ENCODE results near the gene ZSWIM9. TPM values are rescaled to one million over a fixed set of nuclear protein-coding genes. Genes with fewer than 3 reads are reported as not detected.

The ZSWIM9 gene
- polyA plus RNA-seq, 1 donor from 2014 or later: 2.4 TPM

- Mint-ChIP-seq H3K36me3 (peaks cover 8% of the 10 kb centered on the region), H3K9me3 (no peaks in the 10 kb centered on the region), H3K27ac (peak overlapping the region in 1 of 3 donors; percentile 36), H3K4me3 (no peak overlapping the region), H3K4me1 (no peaks in the 10 kb centered on the region), H3K27me3 (no peaks in the 10 kb centered on the region)
Measured at GRCh38 chr19:48154003-48154402, 16.5 kb upstream of the ZSWIM9 start.

GRCh38 chr19:48158210-48158790, 12.2 kb upstream of the ZSWIM9 start:
- H3K9me3 Mint-ChIP-seq: no peaks in the 10 kb centered on the region
- H3K27me3 Mint-ChIP-seq: no peaks in the 10 kb centered on the region
- H3K36me3 Mint-ChIP-seq: peaks cover 4% of the 10 kb centered on the region
- H3K27ac Mint-ChIP-seq: peak overlapping the region in 1 of 3 donors; percentile 63
- H3K4me1 Mint-ChIP-seq: no peaks in the 10 kb centered on the region
- no peak overlapping the region for H3K4me3 Mint-ChIP-seq

- H3K4me3 Mint-ChIP-seq: peak overlapping the region in 3 of 4 donors; percentile 52 to 98 (median 88)
- no peaks in the 10 kb centered on the region for H3K36me3 Mint-ChIP-seq
- peaks cover 12 to 17% (median 12%) of the 10 kb centered on the region in 3 donors for H3K4me1 Mint-ChIP-seq
- no peaks in the 10 kb centered on the region for H3K27me3 Mint-ChIP-seq
- no peaks in the 10 kb centered on the region for H3K9me3 Mint-ChIP-seq
- H3K27ac Mint-ChIP-seq: peak overlapping the region; percentile 84 to 94 (median 93)
Measured at GRCh38 chr19:48168689-48169088, 1.8 kb upstream of the ZSWIM9 start.

DNA sequence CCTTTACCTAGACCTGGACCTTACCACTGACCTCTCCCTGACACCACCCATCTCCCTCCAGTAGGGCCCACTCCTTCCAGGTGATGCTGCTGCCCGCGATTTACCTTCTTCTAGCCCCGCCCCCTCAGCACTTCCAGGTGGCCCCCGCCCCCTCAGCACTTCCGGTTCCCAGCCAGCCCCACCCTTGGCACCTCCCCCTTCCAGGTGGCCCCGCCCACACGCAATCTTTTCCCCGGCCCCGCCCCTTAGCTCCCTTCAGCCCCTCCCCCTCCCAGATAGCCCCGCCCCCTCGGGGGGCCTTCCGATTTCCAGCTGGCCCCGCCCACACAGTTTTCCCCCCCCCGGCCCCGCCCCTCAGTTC, 922 bp upstream of the ZSWIM9 start:
- no peaks in the 10 kb centered on the region for H3K36me3 Mint-ChIP-seq

GRCh38 chr19:48170817-48171347, 402 bp downstream of the ZSWIM9 start:
- Mint-ChIP-seq H3K27me3 (no peaks in the 10 kb centered on the region), H3K4me3 (peak overlapping the region; percentile 88 to 98 (median 97)), H3K9me3 (no peaks in the 10 kb centered on the region), H3K27ac (peak overlapping the region; percentile 46 to 94 (median 84)), H3K4me1 (peaks cover 12 to 20% (median 17%) of the 10 kb centered on the region in 3 donors), H3K36me3 (peaks cover 2% of the 10 kb centered on the region)

More for the DNA sequence above, 922 bp upstream of the ZSWIM9 start:
- Mint-ChIP-seq H3K4me3 (peak overlapping the region; percentile 88 to 98 (median 97)), H3K4me1 (peaks cover 12 to 17% (median 16%) of the 10 kb centered on the region in 3 donors), H3K27ac (peak overlapping the region; percentile 84 to 99 (median 94)), H3K9me3 (no peaks in the 10 kb centered on the region), H3K27me3 (no peaks in the 10 kb centered on the region)

- peaks cover 12 to 18% (median 17%) of the 10 kb centered on the region in 3 donors for H3K4me1 Mint-ChIP-seq
- H3K36me3 Mint-ChIP-seq: peaks cover 2% of the 10 kb centered on the region
- peak overlapping the region in 3 of 4 donors; percentile 88 to 98 (median 96) for H3K4me3 Mint-ChIP-seq
- no peaks in the 10 kb centered on the region for H3K27me3 Mint-ChIP-seq
- H3K9me3 Mint-ChIP-seq: no peaks in the 10 kb centered on the region
- H3K27ac Mint-ChIP-seq: peak overlapping the region in 1 of 3 donors; percentile 46
Measured at GRCh38 chr19:48171710-48172109, 1.2 kb downstream of the ZSWIM9 start.

GRCh38 chr19:48174445-48175030, 4.1 kb downstream of the ZSWIM9 start:
- Mint-ChIP-seq H3K36me3 (peaks cover 3% of the 10 kb centered on the region), H3K4me3 (peak overlapping the region in 1 of 4 donors; percentile 28), H3K27me3 (no peaks in the 10 kb centered on the region), H3K27ac (peak overlapping the region in 2 of 3 donors; percentile 44 to 82), H3K9me3 (no peaks in the 10 kb centered on the region), H3K4me1 (peaks cover 6 to 12% (median 11%) of the 10 kb centered on the region in 3 donors)

DNA sequence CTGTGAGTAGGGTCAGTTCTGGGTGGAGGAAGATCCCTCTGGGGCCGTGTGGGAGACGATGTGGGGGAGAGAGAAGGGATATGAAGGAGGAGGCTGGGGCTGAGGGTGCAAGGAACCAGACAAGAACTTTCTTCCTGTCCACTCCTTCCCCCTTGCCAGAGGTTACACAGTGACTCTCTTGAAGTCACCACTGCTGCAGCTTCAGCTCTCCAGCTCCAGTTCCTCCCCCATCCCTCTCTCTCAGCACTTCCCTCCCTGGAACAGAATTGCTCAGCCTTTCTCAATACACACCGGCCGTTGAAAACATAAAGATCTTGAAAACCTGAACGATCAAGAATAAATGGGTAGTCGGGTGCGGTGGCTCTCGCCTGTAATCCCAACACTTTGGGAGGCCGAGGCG, 5.1 kb downstream of the ZSWIM9 start:
- Mint-ChIP-seq H3K4me1 (peaks cover 6 to 12% (median 11%) of the 10 kb centered on the region in 3 donors), H3K36me3 (peaks cover 3% of the 10 kb centered on the region), H3K27me3 (no peaks in the 10 kb centered on the region), H3K9me3 (no peaks in the 10 kb centered on the region), H3K27ac (no peak overlapping the region), H3K4me3 (peak overlapping the region in 1 of 4 donors; percentile 27)

DNA sequence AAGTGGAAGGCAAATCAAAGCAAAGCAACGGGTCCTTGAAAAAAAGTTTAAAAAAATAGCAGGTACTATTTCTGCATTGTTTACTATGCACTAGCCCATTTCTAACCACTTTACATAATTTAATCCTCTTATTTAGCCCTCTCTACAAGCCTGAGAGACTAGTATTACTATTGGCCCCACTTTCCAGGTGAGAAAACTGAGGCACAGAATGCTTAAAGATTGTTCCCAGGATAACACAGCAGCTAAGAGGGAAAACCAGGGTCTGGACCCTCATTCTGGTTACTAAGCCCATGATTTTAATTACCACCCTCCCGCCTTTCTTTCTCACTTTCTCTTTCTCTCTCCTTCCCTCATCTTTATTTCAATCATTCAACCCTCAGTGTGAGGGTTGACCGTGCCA, 5.7 kb downstream of the ZSWIM9 start:
- peaks cover 0 to 1% (median under 1%) of the 10 kb centered on the region in 3 donors for H3K9me3 Mint-ChIP-seq
- H3K27ac Mint-ChIP-seq: peak overlapping the region in 1 of 3 donors; percentile 56
- H3K36me3 Mint-ChIP-seq: peaks cover 3% of the 10 kb centered on the region
- H3K27me3 Mint-ChIP-seq: no peaks in the 10 kb centered on the region
- H3K4me1 Mint-ChIP-seq: peaks cover 2 to 9% (median 6%) of the 10 kb centered on the region in 3 donors
- peak overlapping the region in 1 of 4 donors; percentile 13 for H3K4me3 Mint-ChIP-seq

DNA sequence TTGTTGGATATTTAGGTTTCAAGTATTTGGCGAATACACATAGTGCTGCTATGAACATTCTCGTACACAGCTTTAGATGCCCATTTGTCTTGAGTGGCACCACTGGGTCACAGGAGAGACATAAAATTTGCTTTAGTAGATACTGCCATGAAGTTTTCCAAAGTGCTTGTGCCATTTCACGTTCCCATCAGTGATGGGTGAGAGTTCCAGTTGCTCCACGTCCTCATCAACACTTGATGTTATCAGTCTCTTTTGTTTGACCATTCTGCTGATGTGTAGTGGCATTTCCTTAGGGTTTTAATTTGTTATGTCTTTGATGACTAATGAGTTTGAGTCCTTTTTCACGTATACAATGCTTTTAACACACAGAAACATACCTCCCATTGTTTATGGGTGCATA, 11.0 kb downstream of the ZSWIM9 start:
- no peak overlapping the region for H3K4me3 Mint-ChIP-seq
- peaks cover 11 to 15% (median 13%) of the 10 kb centered on the region in 3 donors for H3K4me1 Mint-ChIP-seq
- H3K36me3 Mint-ChIP-seq: peaks cover 4% of the 10 kb centered on the region
- H3K27ac Mint-ChIP-seq: no peak overlapping the region
- H3K27me3 Mint-ChIP-seq: no peaks in the 10 kb centered on the region
- peaks cover 0 to 7% (median 4%) of the 10 kb centered on the region in 3 donors for H3K9me3 Mint-ChIP-seq

- peaks cover 2% of the 10 kb centered on the region for H3K36me3 Mint-ChIP-seq
Measured at GRCh38 chr19:48182434-48182833, 12.0 kb downstream of the ZSWIM9 start.

DNA sequence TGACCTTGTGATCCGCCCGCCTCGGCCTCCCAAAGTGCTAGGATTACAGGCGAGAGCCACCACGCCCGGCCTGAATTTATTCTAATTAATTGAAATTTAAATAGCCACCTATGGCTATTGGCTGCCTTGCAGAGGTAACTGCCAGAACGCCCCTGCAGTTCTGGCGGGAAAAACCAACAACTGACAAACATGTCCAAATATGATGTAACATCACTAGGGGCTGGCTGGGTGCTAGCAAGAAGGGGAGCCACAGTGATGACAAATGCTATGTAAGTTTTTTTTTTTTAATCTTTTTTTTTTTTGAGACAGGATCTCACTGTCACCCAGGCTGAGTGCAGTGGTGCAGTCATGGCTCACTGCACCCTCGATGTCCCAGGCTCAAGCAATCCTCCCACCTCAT, 12.9 kb downstream of the ZSWIM9 start:
- Mint-ChIP-seq H3K36me3 (peaks cover 4% of the 10 kb centered on the region), H3K4me1 (peaks cover 13 to 21% (median 15%) of the 10 kb centered on the region in 3 donors), H3K27ac (no peak overlapping the region), H3K4me3 (no peak overlapping the region), H3K9me3 (peaks cover 0 to 7% (median 4%) of the 10 kb centered on the region in 3 donors), H3K27me3 (no peaks in the 10 kb centered on the region)

More at GRCh38 chr19:48182434-48182833, 12.0 kb downstream of the ZSWIM9 start:
- Mint-ChIP-seq H3K27ac (no peak overlapping the region), H3K4me3 (no peak overlapping the region), H3K9me3 (peaks cover 0 to 7% (median 4%) of the 10 kb centered on the region in 3 donors), H3K27me3 (no peaks in the 10 kb centered on the region), H3K4me1 (peaks cover 13 to 19% (median 15%) of the 10 kb centered on the region in 3 donors)

- Mint-ChIP-seq H3K4me3 (peak overlapping the region; percentile 21 to 89 (median 60)), H3K4me1 (peaks cover 16 to 23% (median 21%) of the 10 kb centered on the region in 3 donors), H3K27ac (peak overlapping the region; percentile 35 to 95 (median 81)), H3K9me3 (peaks cover 0 to 7% (median 4%) of the 10 kb centered on the region in 3 donors), H3K27me3 (no peaks in the 10 kb centered on the region), H3K36me3 (peaks cover 9% of the 10 kb centered on the region)
Measured at GRCh38 chr19:48186015-48186414, 15.5 kb downstream of the ZSWIM9 start.

GRCh38 chr19:48186541-48186991, 16.1 kb downstream of the ZSWIM9 start:
- Mint-ChIP-seq H3K4me3 (peak overlapping the region; percentile 21 to 89 (median 60)), H3K4me1 (peaks cover 16 to 23% (median 21%) of the 10 kb centered on the region in 3 donors), H3K27ac (peak overlapping the region; percentile 35 to 95 (median 81)), H3K9me3 (peaks cover 0 to 3% (median 0%) of the 10 kb centered on the region in 3 donors), H3K36me3 (peaks cover 9% of the 10 kb centered on the region), H3K27me3 (no peaks in the 10 kb centered on the region)

- H3K36me3 Mint-ChIP-seq: peaks cover 10% of the 10 kb centered on the region
- peaks cover 19 to 26% (median 25%) of the 10 kb centered on the region in 3 donors for H3K4me1 Mint-ChIP-seq
- peak overlapping the region in 1 of 4 donors; percentile 14 for H3K4me3 Mint-ChIP-seq
- peak overlapping the region in 1 of 3 donors; percentile 51 for H3K27ac Mint-ChIP-seq
- H3K9me3 Mint-ChIP-seq: no peaks in the 10 kb centered on the region
- H3K27me3 Mint-ChIP-seq: no peaks in the 10 kb centered on the region
Measured at GRCh38 chr19:48190288-48190884, 19.9 kb downstream of the ZSWIM9 start.

Data from IgD-negative memory B cell (primary cell).